Measurements from ENCODE around the gene TMEM132D. TPM values are rescaled to one million over a fixed set of nuclear protein-coding genes. Genes with fewer than 3 reads are reported as not detected.

Gene TMEM132D
- total RNA-seq, 1 donor from 2014 or later = 1.1 TPM

GRCh38 chr12:129538137-129538536, 365.7 kb downstream of the TMEM132D start:
- no peak overlapping the region for H3K9ac ChIP-seq
- H3K4me2 ChIP-seq = no peak overlapping the region
- H3K27me3 Mint-ChIP-seq (ENCODE audit: insufficient read depth, low read depth) = no peaks in the 10 kb centered on the region
- no peaks in the 10 kb centered on the region for H4K20me1 ChIP-seq (ENCODE audit: low read depth)
- no peak overlapping the region for H2AFZ ChIP-seq (replicated peaks)
- peaks cover 16% of the 10 kb centered on the region for H3K4me1 Mint-ChIP-seq
- no peak overlapping the region for H3K27ac ChIP-seq
- TF ChIP-seq CTCF (IDR thresholded peaks at IDR 0.05) (no peak), EZH2phosphoT487 (IDR thresholded peaks at IDR 0.05) (no peak)
- no peak overlapping the region for H3K4me3 Mint-ChIP-seq
- H3K9me3 Mint-ChIP-seq = peaks cover 2% of the 10 kb centered on the region
- H3K79me2 ChIP-seq (ENCODE audit: low read depth) = no peaks in the 10 kb centered on the region
- H3K27ac Mint-ChIP-seq = no peak overlapping the region
- no peak for DNase-seq (ENCODE audit: low spot score)
- H3K4me3 ChIP-seq = no peak overlapping the region
- H3F3A ChIP-seq (ENCODE audit: low read depth) = no peaks in the 10 kb centered on the region
- no peaks in the 10 kb centered on the region for H3K27me3 ChIP-seq
- no peaks in the 10 kb centered on the region for H3K9me3 ChIP-seq (ENCODE audit: low read depth)
- H3K36me3 ChIP-seq = no peaks in the 10 kb centered on the region
- no peaks in the 10 kb centered on the region for H3K4me1 ChIP-seq
- H3K36me3 Mint-ChIP-seq = no peaks in the 10 kb centered on the region

- no peak overlapping the region for H3K27ac ChIP-seq
- DNase-seq (ENCODE audit: low spot score) = no peak
These were observed 368.7 kb downstream of the TMEM132D start for GRCh38 chr12:129534966-129535750.

GRCh38 chr12:129532707-129533499, 370.9 kb downstream of the TMEM132D start:
- no peaks in the 10 kb centered on the region for H3F3A ChIP-seq (ENCODE audit: low read depth)
- H3K9ac ChIP-seq = no peak overlapping the region
- H3K36me3 ChIP-seq = no peaks in the 10 kb centered on the region
- H3K27ac Mint-ChIP-seq = no peak overlapping the region
- peaks cover 2% of the 10 kb centered on the region for H3K27me3 Mint-ChIP-seq (ENCODE audit: insufficient read depth, low read depth)
- no peak overlapping the region for H3K4me3 Mint-ChIP-seq
- no peak overlapping the region for H2AFZ ChIP-seq (replicated peaks)
- no peaks in the 10 kb centered on the region for H3K9me3 Mint-ChIP-seq
- H3K36me3 Mint-ChIP-seq = no peaks in the 10 kb centered on the region
- peak; percentile 8 for DNase-seq (ENCODE audit: low spot score)
- no peaks in the 10 kb centered on the region for H4K20me1 ChIP-seq (ENCODE audit: low read depth)
- no peak for TF ChIP-seq CTCF (IDR thresholded peaks at IDR 0.05)
- TF ChIP-seq EZH2phosphoT487 (IDR thresholded peaks at IDR 0.05) = no peak
- no peak for TF ChIP-seq EZH2 (IDR thresholded peaks at IDR 0.05)
- H3K79me2 ChIP-seq (ENCODE audit: low read depth) = no peaks in the 10 kb centered on the region
- no peak overlapping the region for H3K27ac ChIP-seq
- no peaks in the 10 kb centered on the region for H3K9me3 ChIP-seq (ENCODE audit: low read depth)
- no peak overlapping the region for H3K4me3 ChIP-seq
- peaks cover 4% of the 10 kb centered on the region for H3K4me1 ChIP-seq
- H3K4me2 ChIP-seq = no peak overlapping the region
- peaks cover 20% of the 10 kb centered on the region for H3K4me1 Mint-ChIP-seq
- H3K27me3 ChIP-seq = no peaks in the 10 kb centered on the region

More at GRCh38 chr12:129534966-129535750, 368.7 kb downstream of the TMEM132D start:
- Mint-ChIP-seq H3K27ac (no peak overlapping the region), H3K9me3 (peaks cover 2% of the 10 kb centered on the region), H3K4me1 (peaks cover 16% of the 10 kb centered on the region), H3K4me3 (no peak overlapping the region), H3K36me3 (no peaks in the 10 kb centered on the region), H3K27me3 (ENCODE audit: insufficient read depth, low read depth) (peaks cover 2% of the 10 kb centered on the region)
- Histone ChIP-seq H3K9ac (no peak overlapping the region), H3K4me1 (peaks cover 4% of the 10 kb centered on the region), H4K20me1 (ENCODE audit: low read depth) (no peaks in the 10 kb centered on the region), H3F3A (ENCODE audit: low read depth) (no peaks in the 10 kb centered on the region), H3K27me3 (no peaks in the 10 kb centered on the region), H3K36me3 (no peaks in the 10 kb centered on the region), H3K4me2 (no peak overlapping the region), H3K4me3 (no peak overlapping the region), H3K79me2 (ENCODE audit: low read depth) (no peaks in the 10 kb centered on the region), H3K9me3 (ENCODE audit: low read depth) (no peaks in the 10 kb centered on the region), H2AFZ (replicated peaks) (no peak overlapping the region)
- no peak for TF ChIP-seq EZH2 (IDR thresholded peaks at IDR 0.05)
- no peak for TF ChIP-seq EZH2phosphoT487 (IDR thresholded peaks at IDR 0.05)
